DND-41 (cell line): ENCODE measurements around the gene LRTM2.

Source experiments
- EZH2 ChIP-seq: IDR thresholded peaks from 3 replicates; pipeline ENCODE4 v1.6.1; 2012; ENCODE audit warnings: borderline replicate concordance, low read depth, mild to moderate bottlenecking, moderate library complexity, low read length, inconsistent platforms; ENCODE audit not compliant: severe bottlenecking
- TF ChIP-seq, protein P1 (sequence below): IDR thresholded peaks from 2 replicates; pipeline ENCODE4 v1.5.1; 2012; ENCODE audit warnings: borderline replicate concordance, low read length, moderate library complexity, mild to moderate bottlenecking; ENCODE audit not compliant: poor library complexity, severe bottlenecking; ENCODE audit errors: extremely low read depth

DNA sequence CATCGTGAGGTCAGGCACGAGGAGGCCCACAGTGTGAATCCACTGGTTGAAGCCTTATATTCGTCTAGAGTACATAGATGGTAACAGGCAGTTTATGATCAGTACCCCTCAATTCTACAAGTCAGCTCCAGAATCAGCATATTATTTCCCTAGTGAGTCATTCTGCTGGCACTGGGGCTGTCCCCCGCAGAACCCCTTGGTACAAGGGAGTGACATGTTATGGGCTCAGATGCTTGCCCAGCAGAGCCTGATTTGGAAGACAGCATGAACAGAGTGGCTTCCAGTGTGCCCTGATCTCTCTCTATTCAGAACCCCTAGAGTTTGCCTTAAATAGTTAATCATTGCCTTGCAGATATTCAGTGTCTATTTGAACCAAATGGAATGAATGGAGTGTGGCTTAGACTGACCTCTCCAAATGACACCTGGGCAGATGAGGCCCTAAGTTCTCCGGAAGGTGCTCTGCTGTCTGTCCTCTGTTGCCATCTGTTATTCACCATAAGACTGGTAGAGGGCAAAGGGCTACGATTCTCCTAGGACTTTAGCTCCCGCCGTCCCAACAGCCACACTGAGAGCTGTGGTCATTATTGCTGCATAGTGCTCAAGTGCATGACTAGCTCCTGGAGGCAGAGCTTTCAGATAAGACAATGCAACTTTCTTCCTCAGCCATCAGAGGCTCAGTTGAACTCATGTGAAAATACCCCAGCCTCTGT is 57.0 kb downstream of the LRTM2 start:
- TF ChIP-seq, protein P1, sequence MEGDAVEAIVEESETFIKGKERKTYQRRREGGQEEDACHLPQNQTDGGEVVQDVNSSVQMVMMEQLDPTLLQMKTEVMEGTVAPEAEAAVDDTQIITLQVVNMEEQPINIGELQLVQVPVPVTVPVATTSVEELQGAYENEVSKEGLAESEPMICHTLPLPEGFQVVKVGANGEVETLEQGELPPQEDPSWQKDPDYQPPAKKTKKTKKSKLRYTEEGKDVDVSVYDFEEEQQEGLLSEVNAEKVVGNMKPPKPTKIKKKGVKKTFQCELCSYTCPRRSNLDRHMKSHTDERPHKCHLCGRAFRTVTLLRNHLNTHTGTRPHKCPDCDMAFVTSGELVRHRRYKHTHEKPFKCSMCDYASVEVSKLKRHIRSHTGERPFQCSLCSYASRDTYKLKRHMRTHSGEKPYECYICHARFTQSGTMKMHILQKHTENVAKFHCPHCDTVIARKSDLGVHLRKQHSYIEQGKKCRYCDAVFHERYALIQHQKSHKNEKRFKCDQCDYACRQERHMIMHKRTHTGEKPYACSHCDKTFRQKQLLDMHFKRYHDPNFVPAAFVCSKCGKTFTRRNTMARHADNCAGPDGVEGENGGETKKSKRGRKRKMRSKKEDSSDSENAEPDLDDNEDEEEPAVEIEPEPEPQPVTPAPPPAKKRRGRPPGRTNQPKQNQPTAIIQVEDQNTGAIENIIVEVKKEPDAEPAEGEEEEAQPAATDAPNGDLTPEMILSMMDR, result no peak
- TF ChIP-seq EZH2, result no peak
